HPDE6-E6E7 (cell line): ENCODE data around the gene REG1B.

Experiments
- DNase-seq: peaks from one replicate; pipeline ENCODE4 v3.0.0; 2011; ENCODE audit warnings: missing footprints; ENCODE audit errors: extremely low spot score

Gene REG1B

GRCh38 chr2:79087785-79088364 is at the start of gene REG1B:
REG1B (minus strand) TSS chr2:79087993; CDS start chr2:79087612, 381 bp downstream.
- no peak for DNase-seq

- DNase-seq: no peak
These were observed 43.9 kb upstream of the REG1B start for GRCh38 chr2:79131687-79132086.

DNA sequence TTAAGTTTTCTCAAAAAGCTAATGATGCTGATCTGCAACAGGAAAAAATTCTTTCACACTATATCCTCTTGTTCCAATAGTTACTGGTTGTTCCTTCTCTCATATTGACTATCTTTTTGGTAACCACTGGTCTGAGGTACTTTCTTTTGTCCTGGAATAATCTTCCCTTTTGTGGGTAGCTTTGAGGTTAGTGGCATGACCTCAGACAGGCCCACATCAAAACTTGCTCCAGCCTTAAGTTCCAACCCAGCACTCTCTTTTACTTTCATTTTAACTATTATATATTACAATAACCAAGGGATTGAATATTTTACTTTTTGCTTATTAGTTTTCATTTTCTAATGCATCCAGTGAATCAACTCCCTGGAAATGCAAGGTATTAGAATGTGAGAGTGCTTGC is 42.0 kb upstream of the REG1B start:
- DNase-seq: no peak

- no peak for DNase-seq
These were observed 41.5 kb upstream of the REG1B start for GRCh38 chr2:79129260-79129659.

- no peak for DNase-seq
These were observed 40.6 kb upstream of the REG1B start for GRCh38 chr2:79128406-79128805.

- DNase-seq: no peak
These were observed 37.9 kb upstream of the REG1B start for GRCh38 chr2:79125721-79125985.

DNA sequence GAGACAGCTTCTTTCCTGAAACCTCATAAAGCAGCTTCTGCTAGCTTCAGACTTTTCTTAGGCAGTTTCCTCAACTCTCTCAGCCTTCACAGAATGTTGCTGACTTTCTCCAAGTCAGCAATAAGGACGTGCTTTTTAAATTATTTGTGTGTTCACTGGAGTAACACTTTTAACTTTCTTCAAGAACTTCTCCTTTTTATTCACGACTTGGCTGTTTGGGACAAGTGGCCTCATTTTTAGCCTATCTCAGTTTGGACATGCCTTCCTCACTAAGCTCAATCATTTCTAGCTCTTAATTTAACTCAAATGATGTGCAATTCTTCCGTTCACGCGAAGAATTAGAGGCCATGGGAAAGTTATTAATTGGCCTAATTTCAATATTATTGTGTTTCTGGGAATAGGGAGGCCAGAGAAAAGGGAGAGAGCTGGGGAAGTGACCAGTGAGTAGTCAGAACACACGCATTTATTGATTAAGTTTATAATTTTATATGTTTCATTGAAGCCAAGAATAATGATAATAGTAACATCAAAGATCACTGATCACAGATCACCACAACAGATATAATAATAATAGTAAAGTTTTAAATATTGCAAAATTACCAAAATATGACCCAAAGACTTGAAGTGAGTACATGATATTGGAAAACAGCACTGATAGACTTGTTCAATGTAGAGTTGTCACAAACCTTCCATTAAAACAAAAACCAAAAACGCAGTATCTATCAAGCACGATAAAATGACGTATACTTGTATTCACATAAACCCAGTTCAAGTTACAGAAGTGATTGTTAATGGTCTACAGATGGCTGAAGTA is 37.3 kb upstream of the REG1B start:
- no peak for DNase-seq

DNA sequence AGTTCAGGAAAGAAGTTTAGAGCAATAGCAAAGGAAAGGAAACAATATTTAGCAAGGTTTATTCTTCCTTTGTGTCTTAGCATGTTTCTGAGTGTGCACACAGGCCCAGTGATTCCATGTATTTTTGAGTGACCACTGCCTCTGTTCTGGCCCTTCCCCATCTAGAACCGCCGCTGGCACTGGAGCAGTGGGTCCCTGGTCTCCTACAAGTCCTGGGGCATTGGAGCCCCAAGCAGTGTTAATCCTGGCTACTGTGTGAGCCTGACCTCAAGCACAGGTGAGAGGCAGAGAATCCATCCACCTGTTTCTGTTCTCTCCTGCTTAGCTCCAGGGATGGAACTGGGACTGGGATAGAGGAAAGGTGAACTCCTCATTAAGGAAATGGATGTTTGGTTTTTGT is 34.9 kb upstream of the REG1B start:
- no peak for DNase-seq

GRCh38 chr2:79120194-79120713 is 32.5 kb upstream of the REG1B start, which contains the start of gene REG1A:
REG1A (plus strand) TSS chr2:79120488; CDS start chr2:79120862, 374 bp downstream.
- no peak for DNase-seq

- DNase-seq: no peak
These were observed 29.5 kb upstream of the REG1B start for GRCh38 chr2:79116997-79117928.

- DNase-seq: no peak
These were observed 27.2 kb upstream of the REG1B start for GRCh38 chr2:79114797-79115494.

- no peak for DNase-seq
These were observed 24.5 kb upstream of the REG1B start for GRCh38 chr2:79112269-79112668.

DNA sequence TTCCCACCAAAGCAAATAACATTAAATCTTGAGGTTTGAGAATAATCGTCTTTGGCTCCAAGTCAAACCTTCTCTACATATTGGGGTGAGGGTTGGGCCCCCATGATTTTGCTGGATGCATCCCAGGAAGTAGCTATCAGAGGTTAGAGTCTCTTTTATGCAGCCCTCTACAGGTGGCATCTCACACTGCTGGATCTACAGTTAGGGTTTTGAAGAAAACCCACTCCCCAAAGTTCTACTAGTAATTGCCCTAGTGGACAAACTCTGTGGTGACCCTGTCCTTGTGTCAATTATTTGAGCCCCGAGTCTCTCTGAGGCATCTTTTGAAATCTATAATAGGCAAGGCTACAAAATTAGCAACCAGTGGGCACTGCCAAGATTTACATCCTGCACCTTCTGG is 17.5 kb upstream of the REG1B start:
- DNase-seq: no peak

GRCh38 chr2:79103214-79103613 is 15.4 kb upstream of the REG1B start:
- DNase-seq: no peak

GRCh38 chr2:79101024-79101423 is 13.2 kb upstream of the REG1B start:
- no peak for DNase-seq

- DNase-seq: no peak
These were observed 12.5 kb upstream of the REG1B start for GRCh38 chr2:79100285-79100684.

- no peak for DNase-seq
These were observed 11.4 kb upstream of the REG1B start for GRCh38 chr2:79099140-79099686.

- DNase-seq: no peak
These were observed 10.1 kb upstream of the REG1B start for GRCh38 chr2:79097843-79098242.

GRCh38 chr2:79090693-79091092 is 2.9 kb upstream of the REG1B start:
- DNase-seq: no peak

DNA sequence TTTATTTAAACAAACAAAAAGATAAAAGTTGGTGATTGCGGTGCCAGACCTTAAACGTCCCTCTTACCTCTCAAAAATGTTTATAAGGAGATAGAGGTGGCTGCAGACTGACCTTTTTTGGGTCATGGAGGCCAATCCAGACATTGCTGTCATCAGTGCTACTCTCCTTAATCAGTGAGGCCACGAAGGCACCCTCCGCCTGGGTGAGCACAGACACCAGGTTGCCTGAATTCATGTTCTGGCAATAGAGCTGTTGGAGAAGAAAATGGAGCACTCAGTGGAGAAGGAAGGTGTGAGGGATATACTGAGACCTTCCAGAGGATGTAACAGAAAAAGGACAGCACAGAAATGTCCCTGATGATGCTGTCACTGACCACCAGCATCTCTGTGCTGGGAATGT is 1.5 kb downstream of the REG1B start:
- no peak for DNase-seq

DNA sequence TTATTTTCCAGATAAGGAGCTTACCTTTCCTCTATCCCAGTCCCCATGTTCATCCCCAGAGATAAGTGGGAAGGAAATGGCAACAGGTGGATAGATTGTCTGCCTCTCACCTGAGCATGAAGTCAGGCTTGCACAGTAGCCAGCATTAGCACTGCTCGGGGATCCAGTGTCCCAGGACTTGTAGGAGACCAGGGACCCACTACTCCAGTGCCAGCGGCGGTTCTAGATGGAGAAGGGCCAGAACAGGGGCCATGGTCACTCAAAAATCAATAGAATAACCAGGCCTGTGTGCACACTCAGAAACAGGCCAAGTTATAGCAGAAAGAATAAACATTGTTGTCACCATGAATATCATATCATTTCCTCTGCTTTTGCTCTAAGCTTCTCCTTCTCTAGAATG is 2.4 kb downstream of the REG1B start:
- DNase-seq: no peak
